GM19193 (cell line): ENCODE measurements around the gene SFTPD.

Source experiments
- POLR2A ChIP-seq: IDR thresholded peaks from 4 replicates; pipeline ENCODE4 v1.6.1; 2011; ENCODE audit not compliant: insufficient read depth, insufficient read length; ENCODE audit errors: extremely low read depth

Gene SFTPD

GRCh38 chr10:79970062-79970461 is 21.2 kb upstream of the SFTPD start:
- no peak for TF ChIP-seq POLR2A

GRCh38 chr10:79947787-79948424 is 999 bp downstream of the SFTPD start:
- TF ChIP-seq POLR2A, result no peak

- TF ChIP-seq POLR2A, result no peak
Observed at GRCh38 chr10:79947083-79947415, 1.9 kb downstream of the SFTPD start.

GRCh38 chr10:79946271-79947082 is 2.4 kb downstream of the SFTPD start:
- no peak for TF ChIP-seq POLR2A

GRCh38 chr10:79944428-79945395 is 4.2 kb downstream of the SFTPD start:
- TF ChIP-seq POLR2A, result no peak

GRCh38 chr10:79943871-79944270 is 5.0 kb downstream of the SFTPD start:
- no peak for TF ChIP-seq POLR2A

GRCh38 chr10:79942261-79943185 is 6.4 kb downstream of the SFTPD start:
- TF ChIP-seq POLR2A, result no peak

GRCh38 chr10:79941585-79942210 is 7.2 kb downstream of the SFTPD start:
- TF ChIP-seq POLR2A, result no peak

- TF ChIP-seq POLR2A, result no peak
Observed at GRCh38 chr10:79941146-79941545, 7.8 kb downstream of the SFTPD start.

- no peak for TF ChIP-seq POLR2A
Observed at GRCh38 chr10:79940431-79940830, 8.5 kb downstream of the SFTPD start.

GRCh38 chr10:79939969-79940368 is 8.9 kb downstream of the SFTPD start:
- TF ChIP-seq POLR2A, result no peak

- TF ChIP-seq POLR2A, result no peak
Observed at GRCh38 chr10:79938728-79939406, 10.0 kb downstream of the SFTPD start.

GRCh38 chr10:79937701-79938151 is 11.2 kb downstream of the SFTPD start:
- TF ChIP-seq POLR2A, result no peak
